Central memory CD4-positive, alpha-beta T cell (primary cell): Measurements from ENCODE around the gene NEU4.

Experiments
- DNase-seq: peaks from one replicate; pipeline ENCODE4 v3.0.0; 2022

NEU4 gene

GRCh38 chr2:241865957-241866789 lies 57.2 kb downstream of the NEU4 start:
- no peak for DNase-seq
